BLaER1 treated with 17β-estradiol and CSF1 and Interleukin-3, amounts not matched to agents 10 nM and 100 nM (cell line): ENCODE measurements around the gene SLC35A3.

Source experiments
- H3K27ac ChIP-seq, 11 experiments: shearing (Covaris generic); formaldehyde crosslinking; 2 replicates each; pipeline ENCODE4 v1.8.1; 2022
- H3K27me3 ChIP-seq, 11 experiments: shearing (Covaris generic); formaldehyde crosslinking; 2 replicates each; pipeline ENCODE4 v1.8.1; 2022
- H3K36me3 ChIP-seq, 11 experiments: shearing (Covaris generic); formaldehyde crosslinking; 2 replicates each; pipeline ENCODE4 v1.8.1; 2022
- H3K4me1 ChIP-seq, 10 experiments: shearing (Covaris generic); formaldehyde crosslinking; 2 replicates each; pipeline ENCODE4 v1.8.1; 2022
- H3K4me2 ChIP-seq, 11 experiments: shearing (Covaris generic); formaldehyde crosslinking; 2 replicates each; pipeline ENCODE4 v1.8.1; 2022
- H3K4me3 ChIP-seq, 10 experiments: shearing (Covaris generic); formaldehyde crosslinking; 2 replicates each; pipeline ENCODE4 v1.8.1; 2022
- H3K9ac ChIP-seq, 11 experiments: shearing (Covaris generic); formaldehyde crosslinking; 2 replicates each; pipeline ENCODE4 v1.8.1; 2022
- H3K9me3 ChIP-seq, 11 experiments: shearing (Covaris generic); formaldehyde crosslinking; replicated peaks in 1 of 11; 2 replicates each; pipeline ENCODE4 v1.8.1; 2022
- H4K20me1 ChIP-seq, 11 experiments: shearing (Covaris generic); formaldehyde crosslinking; 2 replicates each; pipeline ENCODE4 v1.8.1; 2022
- Cebpa-rat ChIP-seq, 11 experiments: shearing (Covaris generic); IDR thresholded peaks; 2 replicates each; pipeline ENCODE4 v1.8.1; 2022

Gene SLC35A3

GRCh38 chr1:99986656-99987225 is 16.9 kb downstream of the SLC35A3 start:
- no peak overlapping the region for H3K9ac ChIP-seq
- H3K27me3 ChIP-seq = no peaks in the 10 kb centered on the region
- H3K27ac ChIP-seq = no peak overlapping the region
- H3K4me2 ChIP-seq = no peak overlapping the region
- H3K9me3 ChIP-seq = peaks cover 33 to 53% (median 41%) of the 10 kb centered on the region in 11 experiments
- H3K4me1 ChIP-seq = no peaks in the 10 kb centered on the region
- peaks cover 18 to 68% (median 33%) of the 10 kb centered on the region in 11 experiments for H3K36me3 ChIP-seq
- no peak overlapping the region for H3K4me3 ChIP-seq
- H4K20me1 ChIP-seq = peaks cover 0 to 15% (median 0%) of the 10 kb centered on the region in 11 experiments; a peak in 3 of 22 replicates
- TF ChIP-seq Cebpa-rat (IDR thresholded peaks at IDR 0.05) = no peak

DNA sequence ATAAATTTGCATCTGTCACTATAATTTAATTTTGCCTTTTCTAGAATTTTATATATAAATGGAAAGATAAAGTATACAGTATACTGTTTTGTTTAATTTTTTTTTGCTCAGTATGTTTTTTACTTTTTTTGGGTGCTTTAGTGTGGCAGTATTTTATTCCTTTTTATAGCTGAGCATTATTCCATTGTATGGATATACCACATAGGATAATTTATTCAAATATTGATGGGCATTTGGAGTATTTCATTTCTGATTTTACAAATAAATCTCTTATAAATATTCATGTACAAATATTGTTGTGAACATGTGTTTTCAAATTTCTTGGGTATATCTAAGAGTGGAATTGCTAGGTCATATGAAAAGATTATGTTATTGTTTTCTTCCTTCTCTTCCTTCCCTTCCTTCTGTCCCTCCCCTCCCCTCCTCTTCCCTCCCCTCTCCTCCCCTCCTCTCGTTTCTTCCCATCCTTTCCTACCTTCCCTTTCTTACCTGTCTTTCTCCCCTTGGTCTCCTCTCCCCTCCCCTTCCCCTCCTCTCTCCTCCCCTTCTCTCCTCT is 18.5 kb downstream of the SLC35A3 start:
- H3K9ac ChIP-seq = no peak overlapping the region
- peaks cover 49 to 64% (median 53%) of the 10 kb centered on the region in 11 experiments for H3K9me3 ChIP-seq

GRCh38 chr1:99992044-99992722 is 22.4 kb downstream of the SLC35A3 start:
- Histone ChIP-seq H3K4me1 (no peaks in the 10 kb centered on the region), H3K27me3 (no peaks in the 10 kb centered on the region), H3K9ac (no peak overlapping the region), H3K4me3 (no peak overlapping the region), H3K27ac (no peak overlapping the region), H4K20me1 (peaks cover 0 to 4% (median 0%) of the 10 kb centered on the region in 11 experiments; a peak in 2 of 22 replicates), H3K9me3 (peaks cover 34 to 40% (median 37%) of the 10 kb centered on the region in 11 experiments), H3K36me3 (peaks cover 42 to 77% (median 52%) of the 10 kb centered on the region in 11 experiments), H3K4me2 (no peak overlapping the region)
- no peak for TF ChIP-seq Cebpa-rat (IDR thresholded peaks at IDR 0.05)

More for the DNA sequence above, 18.5 kb downstream of the SLC35A3 start:
- Histone ChIP-seq H3K27ac (no peak overlapping the region), H3K27me3 (no peaks in the 10 kb centered on the region), H3K4me3 (no peak overlapping the region), H3K4me2 (no peak overlapping the region), H4K20me1 (peaks cover 0 to 15% (median 0%) of the 10 kb centered on the region in 11 experiments; a peak in 3 of 22 replicates), H3K4me1 (no peaks in the 10 kb centered on the region), H3K36me3 (peaks cover 24 to 76% (median 41%) of the 10 kb centered on the region in 11 experiments)
- no peak for TF ChIP-seq Cebpa-rat (IDR thresholded peaks at IDR 0.05)

- H3K9me3 ChIP-seq = peaks cover 34 to 40% (median 37%) of the 10 kb centered on the region in 11 experiments
- H3K27me3 ChIP-seq = no peaks in the 10 kb centered on the region
- peaks cover 44 to 80% (median 53%) of the 10 kb centered on the region in 11 experiments for H3K36me3 ChIP-seq
- no peak overlapping the region for H3K4me3 ChIP-seq
- no peak overlapping the region for H3K4me2 ChIP-seq
- no peaks in the 10 kb centered on the region for H3K4me1 ChIP-seq
- no peak for TF ChIP-seq Cebpa-rat (IDR thresholded peaks at IDR 0.05)
- no peak overlapping the region for H3K27ac ChIP-seq
- H4K20me1 ChIP-seq = peaks cover 0 to 4% (median 0%) of the 10 kb centered on the region in 11 experiments; a peak in 2 of 22 replicates
- H3K9ac ChIP-seq = no peak overlapping the region
Measured at GRCh38 chr1:99992760-99993467, 23.1 kb downstream of the SLC35A3 start.

DNA sequence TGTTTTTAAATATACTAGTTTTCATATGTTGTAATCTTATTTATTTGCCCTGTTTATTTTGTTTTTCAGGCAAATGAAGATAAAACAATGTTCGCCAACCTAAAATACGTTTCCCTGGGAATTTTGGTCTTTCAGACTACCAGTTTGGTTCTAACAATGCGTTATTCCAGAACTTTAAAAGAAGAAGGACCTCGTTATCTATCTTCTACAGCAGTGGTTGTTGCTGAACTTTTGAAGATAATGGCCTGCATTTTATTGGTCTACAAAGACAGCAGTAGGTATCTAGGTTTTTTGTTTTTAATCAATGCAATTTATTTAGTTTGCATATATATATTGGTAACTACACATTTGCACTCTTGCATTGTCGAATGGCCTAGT is 23.7 kb downstream of the SLC35A3 start:
- Histone ChIP-seq H3K9ac (no peak overlapping the region), H3K4me1 (no peaks in the 10 kb centered on the region), H3K27me3 (no peaks in the 10 kb centered on the region), H3K9me3 (peaks cover 34 to 40% (median 37%) of the 10 kb centered on the region in 11 experiments), H3K4me3 (no peak overlapping the region), H3K27ac (no peak overlapping the region), H3K4me2 (no peak overlapping the region), H4K20me1 (peaks cover 0 to 4% (median 0%) of the 10 kb centered on the region in 11 experiments; a peak in 2 of 22 replicates), H3K36me3 (peaks cover 45 to 86% (median 56%) of the 10 kb centered on the region in 11 experiments)
- TF ChIP-seq Cebpa-rat (IDR thresholded peaks at IDR 0.05) = no peak

- Histone ChIP-seq H3K27ac (no peak overlapping the region), H3K4me2 (no peak overlapping the region), H4K20me1 (peaks cover 0 to 4% (median 0%) of the 10 kb centered on the region in 11 experiments; a peak in 2 of 22 replicates), H3K4me1 (no peaks in the 10 kb centered on the region), H3K9me3 (peaks cover 34 to 40% (median 36%) of the 10 kb centered on the region in 11 experiments), H3K4me3 (no peak overlapping the region), H3K36me3 (peaks cover 42 to 84% (median 57%) of the 10 kb centered on the region in 11 experiments), H3K27me3 (no peaks in the 10 kb centered on the region), H3K9ac (no peak overlapping the region)
- TF ChIP-seq Cebpa-rat (IDR thresholded peaks at IDR 0.05) = no peak
Measured at GRCh38 chr1:99994496-99994895, 24.7 kb downstream of the SLC35A3 start.

GRCh38 chr1:99996951-99997350 is 27.2 kb downstream of the SLC35A3 start:
- no peaks in the 10 kb centered on the region for H3K27me3 ChIP-seq
- no peak for TF ChIP-seq Cebpa-rat (IDR thresholded peaks at IDR 0.05)
- peaks cover 11 to 21% (median 13%) of the 10 kb centered on the region in 11 experiments for H3K9me3 ChIP-seq
- peaks cover 33 to 73% (median 44%) of the 10 kb centered on the region in 11 experiments for H3K36me3 ChIP-seq
- no peak overlapping the region for H3K4me2 ChIP-seq
- no peaks in the 10 kb centered on the region for H3K4me1 ChIP-seq
- no peak overlapping the region for H3K4me3 ChIP-seq
- H3K27ac ChIP-seq = no peak overlapping the region
- no peaks in the 10 kb centered on the region; a peak in 1 of 22 replicates for H4K20me1 ChIP-seq
- no peak overlapping the region for H3K9ac ChIP-seq

DNA sequence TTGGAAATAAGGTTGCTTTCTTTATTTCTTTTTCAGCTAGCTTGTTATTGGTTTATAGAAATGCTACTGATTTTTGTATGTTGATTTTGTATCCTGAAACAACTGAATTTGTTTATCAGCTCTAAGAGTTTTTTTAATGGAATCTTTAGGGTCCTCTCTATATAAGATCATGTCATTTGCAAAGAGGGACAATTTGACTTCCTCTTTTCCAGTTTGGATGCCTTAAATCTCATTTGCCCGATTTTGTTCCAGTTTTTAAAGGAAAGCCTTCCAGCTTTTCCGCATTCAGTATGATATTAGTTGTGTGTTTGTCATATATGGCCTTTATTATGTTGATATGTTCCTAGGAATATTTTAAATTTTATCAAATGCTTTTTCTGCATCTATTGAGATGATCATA is 31.7 kb downstream of the SLC35A3 start:
- no peak overlapping the region for H3K27ac ChIP-seq
- no peak overlapping the region for H3K4me3 ChIP-seq
- H3K27me3 ChIP-seq = no peaks in the 10 kb centered on the region
- no peak overlapping the region for H3K9ac ChIP-seq
- no peak overlapping the region for H3K4me2 ChIP-seq
- peaks cover 0 to 6% (median 0%) of the 10 kb centered on the region in 11 experiments; a peak in 4 of 22 replicates for H4K20me1 ChIP-seq
- TF ChIP-seq Cebpa-rat (IDR thresholded peaks at IDR 0.05) = no peak
- peaks cover 22 to 74% (median 49%) of the 10 kb centered on the region in 11 experiments for H3K36me3 ChIP-seq
- H3K9me3 ChIP-seq = peaks cover 17 to 38% (median 28%) of the 10 kb centered on the region in 11 experiments
- no peaks in the 10 kb centered on the region for H3K4me1 ChIP-seq

DNA sequence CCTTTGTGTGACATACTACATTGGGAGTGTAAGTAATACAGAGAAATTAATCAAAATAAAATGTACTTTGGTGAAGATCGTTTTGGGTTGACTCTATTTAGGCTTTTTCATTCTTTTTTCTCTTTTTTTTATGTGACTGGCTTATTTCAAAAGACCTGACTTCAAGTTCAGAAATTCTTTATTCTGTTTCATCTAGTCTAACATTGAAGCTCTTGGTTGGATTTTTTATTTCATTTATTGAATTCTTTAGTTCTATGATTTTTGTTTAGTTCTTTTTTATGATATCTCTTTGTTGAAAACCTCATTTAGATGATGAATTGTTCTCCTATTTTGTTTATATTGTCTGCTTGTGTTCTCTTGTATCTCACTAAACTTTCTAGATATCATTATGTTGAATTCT is 35.6 kb downstream of the SLC35A3 start:
- H3K27me3 ChIP-seq = no peaks in the 10 kb centered on the region
- H3K27ac ChIP-seq = no peak overlapping the region
- H3K4me2 ChIP-seq = no peak overlapping the region
- H3K36me3 ChIP-seq = peaks cover 34 to 78% (median 61%) of the 10 kb centered on the region in 11 experiments
- H4K20me1 ChIP-seq = peaks cover 0 to 8% (median 0%) of the 10 kb centered on the region in 11 experiments; a peak in 3 of 22 replicates
- no peak overlapping the region for H3K9ac ChIP-seq
- no peak overlapping the region for H3K4me3 ChIP-seq
- H3K9me3 ChIP-seq = peaks cover 17 to 39% (median 28%) of the 10 kb centered on the region in 11 experiments
- no peaks in the 10 kb centered on the region for H3K4me1 ChIP-seq
- no peak for TF ChIP-seq Cebpa-rat (IDR thresholded peaks at IDR 0.05)
